ENCODE data around the gene ITIH4. TPM values are rescaled to one million over a fixed set of nuclear protein-coding genes. Genes with fewer than 3 reads are reported as not detected.
A peak's percentile ranks its signal among the peaks of the same experiment; 100 is the strongest.

ITIH4 gene
- total and polyA plus RNA-seq, 2 of the 13 experiments (the other 11 are each of a cell fraction or from before 2014, with no cell fraction given) = 2.7 to 5.3 TPM

DNA sequence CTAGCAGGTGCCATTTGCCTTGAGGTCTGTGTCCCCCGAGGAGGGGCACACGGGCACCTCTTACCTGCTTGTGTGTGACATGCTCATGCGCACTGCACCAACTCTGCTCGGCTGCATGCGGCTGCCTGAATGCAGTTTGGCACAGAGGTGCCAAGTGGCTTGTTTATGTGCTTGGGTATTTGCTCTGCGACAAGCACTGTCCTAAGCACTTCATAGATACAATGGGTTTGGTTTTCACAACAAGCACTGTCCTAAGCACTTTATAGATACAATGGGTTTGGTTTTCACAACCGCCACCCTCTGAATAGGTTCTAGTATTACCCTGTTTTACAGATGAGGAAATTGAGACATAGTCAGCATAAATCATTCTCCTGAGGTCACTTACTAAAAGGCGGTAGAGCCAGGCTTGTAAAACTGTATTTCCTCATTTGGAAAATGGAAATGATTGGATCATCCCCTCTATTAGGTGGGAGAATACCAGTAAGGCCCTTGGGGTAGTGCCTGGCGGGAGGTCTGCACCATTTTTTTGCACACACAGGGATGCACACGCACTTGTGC is 487 bp downstream of the ITIH4 start (continued):
- TF ChIP-seq, protein P1, sequence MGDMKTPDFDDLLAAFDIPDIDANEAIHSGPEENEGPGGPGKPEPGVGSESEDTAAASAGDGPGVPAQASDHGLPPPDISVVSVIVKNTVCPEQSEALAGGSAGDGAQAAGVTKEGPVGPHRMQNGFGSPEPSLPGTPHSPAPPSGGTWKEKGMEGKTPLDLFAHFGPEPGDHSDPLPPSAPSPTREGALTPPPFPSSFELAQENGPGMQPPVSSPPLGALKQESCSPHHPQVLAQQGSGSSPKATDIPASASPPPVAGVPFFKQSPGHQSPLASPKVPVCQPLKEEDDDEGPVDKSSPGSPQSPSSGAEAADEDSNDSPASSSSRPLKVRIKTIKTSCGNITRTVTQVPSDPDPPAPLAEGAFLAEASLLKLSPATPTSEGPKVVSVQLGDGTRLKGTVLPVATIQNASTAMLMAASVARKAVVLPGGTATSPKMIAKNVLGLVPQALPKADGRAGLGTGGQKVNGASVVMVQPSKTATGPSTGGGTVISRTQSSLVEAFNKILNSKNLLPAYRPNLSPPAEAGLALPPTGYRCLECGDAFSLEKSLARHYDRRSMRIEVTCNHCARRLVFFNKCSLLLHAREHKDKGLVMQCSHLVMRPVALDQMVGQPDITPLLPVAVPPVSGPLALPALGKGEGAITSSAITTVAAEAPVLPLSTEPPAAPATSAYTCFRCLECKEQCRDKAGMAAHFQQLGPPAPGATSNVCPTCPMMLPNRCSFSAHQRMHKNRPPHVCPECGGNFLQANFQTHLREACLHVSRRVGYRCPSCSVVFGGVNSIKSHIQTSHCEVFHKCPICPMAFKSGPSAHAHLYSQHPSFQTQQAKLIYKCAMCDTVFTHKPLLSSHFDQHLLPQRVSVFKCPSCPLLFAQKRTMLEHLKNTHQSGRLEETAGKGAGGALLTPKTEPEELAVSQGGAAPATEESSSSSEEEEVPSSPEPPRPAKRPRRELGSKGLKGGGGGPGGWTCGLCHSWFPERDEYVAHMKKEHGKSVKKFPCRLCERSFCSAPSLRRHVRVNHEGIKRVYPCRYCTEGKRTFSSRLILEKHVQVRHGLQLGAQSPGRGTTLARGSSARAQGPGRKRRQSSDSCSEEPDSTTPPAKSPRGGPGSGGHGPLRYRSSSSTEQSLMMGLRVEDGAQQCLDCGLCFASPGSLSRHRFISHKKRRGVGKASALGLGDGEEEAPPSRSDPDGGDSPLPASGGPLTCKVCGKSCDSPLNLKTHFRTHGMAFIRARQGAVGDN (CRISPR knock-in tag; IDR thresholded peaks at IDR 0.05) = peak; percentile 45; the same call in 1 of the 2 replicates
- TF ChIP-seq ZNF768 (CRISPR knock-in tag; IDR thresholded peaks at IDR 0.05) = no peak
- no peak; the same call in 1 of the 2 replicates for TF ChIP-seq ZNF556 (CRISPR knock-in tag; IDR thresholded peaks at IDR 0.05; ENCODE audit: borderline replicate concordance)
- TF ChIP-seq GTF3A (CRISPR knock-in tag; conservative IDR thresholded peaks at IDR 0.05) = no peak; the same call in 1 of the 2 replicates
- peak; percentile 74; the same call in 1 of the 2 replicates for TF ChIP-seq ZSCAN22 (CRISPR knock-in tag; IDR thresholded peaks at IDR 0.05)

DNA sequence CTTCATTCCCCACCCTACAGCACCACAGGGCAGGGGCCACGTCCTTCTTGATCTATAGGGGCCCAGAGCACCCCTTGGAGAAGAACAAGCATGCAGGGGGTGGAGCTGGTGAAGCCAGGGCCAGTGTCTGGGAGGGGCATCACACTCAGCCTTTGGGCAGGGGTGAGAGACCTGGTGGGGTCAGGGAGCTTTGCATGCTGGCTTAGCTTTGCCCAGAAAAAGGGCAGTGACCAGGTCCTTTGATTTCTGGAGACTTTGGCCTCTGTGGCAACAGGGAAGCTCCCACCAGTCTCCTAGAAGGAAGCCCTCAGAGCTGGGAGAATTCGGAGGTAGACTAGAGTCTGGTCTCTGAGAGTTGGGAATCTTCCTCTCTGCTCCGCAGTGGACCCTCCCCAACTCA is 990 bp downstream of the ITIH4 start:
- in situ Hi-C loops (cut with HindIII; ENCODE audit: extremely low pct_ligation_motif_present, low pct_unique_long_range_greater_than_20kb) (no loop called here), intact Hi-C loops (cut with micrococcal nuclease; ENCODE audit: unreplicated experiment) (loop anchor here (2.0 to 10.0 kb wide), 2 partner anchors 15 to 55 kb away; partner anchors contain the start of genes ITIH1 and NEK4)
- no peak overlapping the region for H2AFZ ChIP-seq (ENCODE audit: low read length)
- ChIA-PET CTCF (ENCODE audit: low intra/inter-chr PET ratio, low total read pairs) (no interaction called here), POLR2A (interaction anchor here (0.6 to 1.6 kb wide), 4 partner anchors 9 to 59 kb away, joined by 3 to 4 read pairs (median 4); partner anchors contain the start of gene NEK4)
- H3K27me3 ChIP-seq (ENCODE audit: control insufficient read depth in 1 of 2, insufficient read depth in 2 of 2, low read length in 2 of 2) = no peaks in the 10 kb centered on the region
- peak overlapping the region; percentile 86 for H3K4me2 ChIP-seq (ENCODE audit: low read depth, low read length)
- no peak overlapping the region for H3K27ac ChIP-seq (ENCODE audit: extremely low read length, insufficient read depth, low read length)
- no peaks in the 10 kb centered on the region for H3K9me3 ChIP-seq (ENCODE audit: low read length)
- no peak for ATAC-seq
- FAIRE-seq = no peak
- no CpG with 5 or more reads among the region's 3 CpGs for WGBS (ENCODE audit: low lambda C conversion rate)
- peaks cover 72% of the 10 kb centered on the region for H3K4me1 ChIP-seq (ENCODE audit: insufficient read depth, low read length)
- H3K4me3 ChIP-seq (replicated peaks in 1 of 3; ENCODE audit: insufficient read depth in 1 of 3, low read depth in 2 of 3, low read length in 3 of 3) = peak overlapping the region in 2 of 3 experiments; percentile 25 to 60; a peak in 4 of 6 replicates
- no peak for DNase-seq (ENCODE audit: low spot score)
- H3K9ac ChIP-seq (ENCODE audit: insufficient read depth, low read depth, low read length) = no peak overlapping the region
- H3K79me2 ChIP-seq (ENCODE audit: insufficient read depth, low read length) = no peaks in the 10 kb centered on the region
- no peaks in the 10 kb centered on the region for H4K20me1 ChIP-seq (ENCODE audit: insufficient read depth, low read length)
- H3K36me3 ChIP-seq (replicated peaks in 1 of 2; ENCODE audit: control insufficient read depth in 1 of 2, insufficient read depth in 2 of 2, low read length in 2 of 2) = no peaks in the 10 kb centered on the region
- BruUV-seq (replicated peaks) = no TSS peak
- no peak for TF ChIP-seq ZNF577 (CRISPR knock-in tag; IDR thresholded peaks at IDR 0.05; ENCODE audit: borderline replicate concordance, low read depth)
- TF ChIP-seq SIX1 (CRISPR knock-in tag; IDR thresholded peaks at IDR 0.05; ENCODE audit: borderline replicate concordance) = no peak
- 0 out of 2 replicates have a peak, but pooled peaks have one; percentile 11 for TF ChIP-seq KDM5B (CRISPR knock-in tag; IDR thresholded peaks at IDR 0.05; ENCODE audit: borderline replicate concordance)
- TF ChIP-seq, protein P2, sequence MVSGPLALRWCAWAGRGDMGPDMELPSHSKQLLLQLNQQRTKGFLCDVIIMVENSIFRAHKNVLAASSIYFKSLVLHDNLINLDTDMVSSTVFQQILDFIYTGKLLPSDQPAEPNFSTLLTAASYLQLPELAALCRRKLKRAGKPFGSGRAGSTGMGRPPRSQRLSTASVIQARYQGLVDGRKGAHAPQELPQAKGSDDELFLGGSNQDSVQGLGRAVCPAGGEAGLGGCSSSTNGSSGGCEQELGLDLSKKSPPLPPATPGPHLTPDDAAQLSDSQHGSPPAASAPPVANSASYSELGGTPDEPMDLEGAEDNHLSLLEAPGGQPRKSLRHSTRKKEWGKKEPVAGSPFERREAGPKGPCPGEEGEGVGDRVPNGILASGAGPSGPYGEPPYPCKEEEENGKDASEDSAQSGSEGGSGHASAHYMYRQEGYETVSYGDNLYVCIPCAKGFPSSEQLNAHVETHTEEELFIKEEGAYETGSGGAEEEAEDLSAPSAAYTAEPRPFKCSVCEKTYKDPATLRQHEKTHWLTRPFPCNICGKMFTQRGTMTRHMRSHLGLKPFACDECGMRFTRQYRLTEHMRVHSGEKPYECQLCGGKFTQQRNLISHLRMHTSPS (CRISPR knock-in tag; IDR thresholded peaks at IDR 0.05; ENCODE audit: low read depth) = peak; percentile 27
- TF ChIP-seq, protein P3, sequence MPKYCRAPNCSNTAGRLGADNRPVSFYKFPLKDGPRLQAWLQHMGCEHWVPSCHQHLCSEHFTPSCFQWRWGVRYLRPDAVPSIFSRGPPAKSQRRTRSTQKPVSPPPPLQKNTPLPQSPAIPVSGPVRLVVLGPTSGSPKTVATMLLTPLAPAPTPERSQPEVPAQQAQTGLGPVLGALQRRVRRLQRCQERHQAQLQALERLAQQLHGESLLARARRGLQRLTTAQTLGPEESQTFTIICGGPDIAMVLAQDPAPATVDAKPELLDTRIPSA (CRISPR knock-in tag; IDR thresholded peaks at IDR 0.05; ENCODE audit: borderline replicate concordance) = no peak
- no peak for TF ChIP-seq HNRNPH1 (optimal IDR thresholded peaks at IDR 0.05; ENCODE audit: low read depth, low read length)
- TF ChIP-seq NR2F6 (IDR thresholded peaks at IDR 0.05) = 0 out of 2 replicates have a peak, but pooled peaks have one; percentile 10
- TF ChIP-seq NR2F6 (CRISPR knock-in tag; IDR thresholded peaks at IDR 0.05) = no peak
- TF ChIP-seq NRL (CRISPR knock-in tag; IDR thresholded peaks at IDR 0.05; ENCODE audit: borderline replicate concordance) = 0 out of 2 replicates have a peak, but pooled peaks have one; percentile 16
- TF ChIP-seq, protein P4, sequence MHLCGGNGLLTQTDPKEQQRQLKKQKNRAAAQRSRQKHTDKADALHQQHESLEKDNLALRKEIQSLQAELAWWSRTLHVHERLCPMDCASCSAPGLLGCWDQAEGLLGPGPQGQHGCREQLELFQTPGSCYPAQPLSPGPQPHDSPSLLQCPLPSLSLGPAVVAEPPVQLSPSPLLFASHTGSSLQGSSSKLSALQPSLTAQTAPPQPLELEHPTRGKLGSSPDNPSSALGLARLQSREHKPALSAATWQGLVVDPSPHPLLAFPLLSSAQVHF (CRISPR knock-in tag; IDR thresholded peaks at IDR 0.05) = no peak
- TF ChIP-seq ZNF230 (CRISPR knock-in tag; IDR thresholded peaks at IDR 0.05) = no peak

Measured in HepG2 (cell line).